ENCODE results near the gene CACFD1. TPM values are rescaled to one million over a fixed set of nuclear protein-coding genes. Genes with fewer than 3 reads are reported as not detected.

The CACFD1 gene
- total and polyA plus RNA-seq, 2 of the 13 experiments (the other 11 are each of a cell fraction or from before 2014, with no cell fraction given) = 13.8 to 14.6 TPM

GRCh38 chr9:133492061-133493021 lies 32.6 kb downstream of the CACFD1 start:
- DNase-seq (ENCODE audit: low spot score) = no peak
- no peak for ATAC-seq
- H3K27me3 ChIP-seq (ENCODE audit: control insufficient read depth in 1 of 2, insufficient read depth in 2 of 2, low read length in 2 of 2) = peaks cover 15 to 74% of the 10 kb centered on the region in 2 experiments
- WGBS (ENCODE audit: low lambda C conversion rate) = 17% methylated on average over 18 of the region's 33 CpGs
- no peak overlapping the region for H3K27ac ChIP-seq (ENCODE audit: extremely low read length, insufficient read depth, low read length)
- H3K4me2 ChIP-seq (ENCODE audit: low read depth, low read length) = no peak overlapping the region
- TF ChIP-seq ZNF691 (CRISPR knock-in tag; IDR thresholded peaks at IDR 0.05; ENCODE audit: borderline replicate concordance, low read depth) (no peak), ZNF3 (CRISPR knock-in tag; IDR thresholded peaks at IDR 0.05) (no peak), ZFX (CRISPR knock-in tag; IDR thresholded peaks at IDR 0.05; ENCODE audit: low read depth) (no peak), ZSCAN5A (CRISPR knock-in tag; IDR thresholded peaks at IDR 0.05; ENCODE audit: borderline replicate concordance) (no peak), MED1 (CRISPR knock-in tag; IDR thresholded peaks at IDR 0.05) (no peak), GATAD1 (CRISPR knock-in tag; IDR thresholded peaks at IDR 0.05) (no peak), PBX2 (CRISPR knock-in tag; IDR thresholded peaks at IDR 0.05) (no peak), KAT7 (CRISPR knock-in tag; IDR thresholded peaks at IDR 0.05; ENCODE audit: borderline replicate concordance) (no peak), MED13 (CRISPR knock-in tag; IDR thresholded peaks at IDR 0.05) (no peak), ZNF607 (CRISPR knock-in tag; IDR thresholded peaks at IDR 0.05; ENCODE audit: borderline replicate concordance) (no peak), ZNF468 (CRISPR knock-in tag; IDR thresholded peaks at IDR 0.05) (no peak), ZNF24 (IDR thresholded peaks at IDR 0.05) (no peak), ZBTB49 (CRISPR knock-in tag; IDR thresholded peaks at IDR 0.05; ENCODE audit: borderline replicate concordance) (no peak), ZNF766 (CRISPR knock-in tag; IDR thresholded peaks at IDR 0.05; ENCODE audit: borderline replicate concordance) (no peak), TBP (CRISPR knock-in tag; IDR thresholded peaks at IDR 0.05) (no peak), ZNF619 (CRISPR knock-in tag; IDR thresholded peaks at IDR 0.05) (no peak)
- H2AFZ ChIP-seq (ENCODE audit: low read length) = no peak overlapping the region
- no peak overlapping the region for H3K4me3 ChIP-seq (replicated peaks in 1 of 3; ENCODE audit: insufficient read depth in 1 of 3, low read depth in 2 of 3, low read length in 3 of 3)
- no peak overlapping the region for H3K9ac ChIP-seq (ENCODE audit: insufficient read depth, low read depth, low read length)
- no peaks in the 10 kb centered on the region for H3K36me3 ChIP-seq (replicated peaks in 1 of 2; ENCODE audit: control insufficient read depth in 1 of 2, insufficient read depth in 2 of 2, low read length in 2 of 2)
- peaks cover 78% of the 10 kb centered on the region for H3K4me1 ChIP-seq (ENCODE audit: insufficient read depth, low read length)
- no peaks in the 10 kb centered on the region for H4K20me1 ChIP-seq (ENCODE audit: insufficient read depth, low read length)
- no peaks in the 10 kb centered on the region for H3K9me3 ChIP-seq (ENCODE audit: low read length)
- in situ Hi-C loops (cut with HindIII; ENCODE audit: extremely low pct_ligation_motif_present, low pct_unique_long_range_greater_than_20kb) (no loop called here), intact Hi-C loops (cut with micrococcal nuclease; ENCODE audit: unreplicated experiment) (no loop called here)
- FAIRE-seq = no peak
- no TSS peak for BruUV-seq (replicated peaks)
- POLR2A ChIA-PET = interaction anchor here (0.7 kb wide), 1 partner anchor 93 kb away, joined by 3 read pairs; no protein-coding TSS in a partner anchor
- CTCF ChIA-PET (ENCODE audit: low intra/inter-chr PET ratio, low total read pairs) = no interaction called here
- H3K79me2 ChIP-seq (ENCODE audit: insufficient read depth, low read length) = no peaks in the 10 kb centered on the region

Measured in HepG2 (cell line).